Activated naive CD8-positive, alpha-beta T cell treated with anti-CD3 and anti-CD28 coated beads, Interleukin-2, amount 10 ng/mL, durations not matched to agents 7 days and 5 days (primary cell): Measurements from ENCODE around the gene ZMYND10. TPM values are rescaled to one million over a fixed set of nuclear protein-coding genes. Genes with fewer than 3 reads are reported as not detected.

Source experiments
- ATAC-seq: fragments of 150-1000 bp; cut with Tn5 transposase; one replicate; pipeline ENCODE4 v1.10.0; 2021; ENCODE audit warnings: low read depth, moderate library complexity
- POLR2A ChIA-PET: fragments of 350-600 bp; sonication (Branson Sonifier 250); formaldehyde crosslinking; loops from one replicate; lab custom pipeline; 2021; ENCODE audit warnings: antibody characterized with exemption; lab: Charles Lee
- DNase-seq: peaks from one replicate; pipeline ENCODE4 v3.0.0; 2021
- H3K27ac Mint-ChIP-seq: one replicate; pipeline ENCODE4 v1.8.0; 2022; ENCODE audit warnings: mild to moderate bottlenecking, mixed read lengths
- H3K27me3 Mint-ChIP-seq: one replicate; pipeline ENCODE4 v1.8.0; 2022; ENCODE audit warnings: mild to moderate bottlenecking, moderate library complexity, mixed read lengths
- H3K36me3 Mint-ChIP-seq: one replicate; pipeline ENCODE4 v1.8.0; 2021; ENCODE audit warnings: mild to moderate bottlenecking, mixed read lengths
- H3K4me1 Mint-ChIP-seq: one replicate; pipeline ENCODE4 v1.8.0; 2021; ENCODE audit warnings: mixed read lengths
- H3K4me3 Mint-ChIP-seq: one replicate; pipeline ENCODE4 v1.8.0; 2022; ENCODE audit warnings: mild to moderate bottlenecking, moderate library complexity, mixed read lengths
- H3K9me3 Mint-ChIP-seq: one replicate; pipeline ENCODE4 v1.8.0; 2021; ENCODE audit warnings: mixed read lengths
- total RNA-seq, 2 experiments: library from RNA; stranded (reverse); gene quantifications; one replicate each; pipeline ENCODE4 v1.2.3, GENCODE V29; 2021

ZMYND10 gene
- total RNA-seq, 2 experiments from 2014 or later = 2.2 to 2.7 TPM

DNA sequence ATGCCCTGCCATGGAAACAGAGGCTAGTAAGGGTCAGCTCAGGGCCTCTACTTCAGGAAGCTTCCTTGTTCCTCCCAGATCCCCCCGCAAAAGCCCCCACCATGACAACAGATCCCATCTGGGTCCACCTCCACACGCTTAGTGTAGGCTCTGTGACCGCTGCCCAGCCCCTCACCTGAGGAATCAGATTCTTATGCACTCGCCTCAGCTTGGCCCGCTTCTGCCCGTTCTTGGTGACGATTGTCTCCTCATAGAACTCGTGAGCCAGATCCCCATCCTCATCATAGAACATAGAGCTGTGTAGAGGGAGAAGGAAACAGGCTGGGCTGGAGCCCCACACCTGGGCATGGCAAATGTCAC, 19.4 kb downstream of the ZMYND10 start:
- no peak for ATAC-seq
- no peaks in the 10 kb centered on the region for H3K27me3 Mint-ChIP-seq
- H3K9me3 Mint-ChIP-seq = no peaks in the 10 kb centered on the region
- peaks cover 13% of the 10 kb centered on the region for H3K36me3 Mint-ChIP-seq
- peak overlapping the region; percentile 38 for H3K27ac Mint-ChIP-seq
- POLR2A ChIA-PET = interaction anchor here (1.2 kb wide), 1 partner anchor 30 kb away, joined by 3 read pairs; no protein-coding TSS in a partner anchor
- H3K4me1 Mint-ChIP-seq = peaks cover 23% of the 10 kb centered on the region
- DNase-seq = no peak
- H3K4me3 Mint-ChIP-seq = no peak overlapping the region

DNA sequence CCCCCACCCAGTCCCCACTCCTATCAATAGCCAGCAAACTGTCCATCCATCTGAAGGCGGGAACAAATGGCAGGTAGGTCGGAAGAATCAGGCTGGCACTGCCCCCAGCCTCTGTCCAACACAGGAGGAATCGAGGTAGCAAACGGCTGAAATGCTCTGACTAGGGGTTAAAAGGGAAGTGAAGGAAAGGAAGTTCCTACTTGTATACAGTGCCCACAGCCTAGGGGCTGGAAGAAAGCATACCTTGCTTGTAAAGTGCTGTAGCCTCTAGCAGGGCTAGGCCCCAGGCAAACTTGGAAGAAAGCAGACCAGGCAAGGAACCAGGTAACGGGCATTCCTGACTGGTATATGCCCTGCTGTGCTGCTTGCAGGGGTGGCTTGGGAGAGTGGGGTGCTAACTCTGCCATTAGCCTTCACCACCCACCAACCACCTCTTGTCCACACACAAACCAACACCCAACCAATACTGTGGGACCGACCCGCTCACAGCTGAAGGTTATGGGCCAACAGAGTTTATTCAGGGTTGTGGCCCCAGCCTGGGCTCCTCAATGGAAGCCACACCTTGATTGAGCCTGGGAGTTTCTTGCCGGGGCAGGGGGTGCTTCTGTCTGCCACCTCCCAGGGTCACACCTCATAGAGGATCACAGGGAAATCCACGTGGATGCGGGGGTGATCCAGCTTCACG, 19.9 kb downstream of the ZMYND10 start:
- Mint-ChIP-seq H3K9me3 (no peaks in the 10 kb centered on the region), H3K27ac (no peak overlapping the region), H3K36me3 (peaks cover 9% of the 10 kb centered on the region), H3K4me3 (no peak overlapping the region), H3K4me1 (peaks cover 23% of the 10 kb centered on the region), H3K27me3 (no peaks in the 10 kb centered on the region)
- ATAC-seq (no peak), DNase-seq (no peak)
- POLR2A ChIA-PET = interaction anchor here (1.2 kb wide), 2 partner anchors 8 to 29 kb away, joined by 3 to 4 read pairs; no protein-coding TSS in a partner anchor

DNA sequence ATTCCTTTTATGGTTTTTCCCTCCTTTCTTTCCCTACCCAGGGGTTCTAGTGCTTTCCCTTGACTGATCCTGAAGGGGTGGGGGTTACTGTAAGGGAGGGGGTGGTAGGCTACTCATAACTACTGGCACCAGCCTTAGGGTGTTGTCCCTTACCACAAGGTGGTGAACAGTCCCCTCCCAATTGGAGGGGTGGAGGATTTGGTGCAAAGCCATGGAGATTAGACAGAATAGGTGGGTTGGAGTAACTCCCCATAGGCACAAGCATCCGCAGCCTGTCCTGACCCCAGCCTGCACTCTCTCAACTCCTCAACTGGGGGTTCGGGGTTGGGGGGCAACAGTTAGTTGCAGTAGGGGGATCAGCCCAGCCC, 20.4 kb downstream of the ZMYND10 start:
- POLR2A ChIA-PET = interaction anchor here (0.7 to 1.8 kb wide), 4 partner anchors 9 to 236 kb away, joined by 4 to 10 read pairs (median 6); partner anchors contain the start of genes HYAL3 and NAA80
- ATAC-seq (no peak), DNase-seq (no peak)
- H3K27me3 Mint-ChIP-seq = no peaks in the 10 kb centered on the region
- H3K36me3 Mint-ChIP-seq = peaks cover 5% of the 10 kb centered on the region
- H3K4me1 Mint-ChIP-seq = peaks cover 22% of the 10 kb centered on the region
- H3K4me3 Mint-ChIP-seq = no peak overlapping the region
- no peak overlapping the region for H3K27ac Mint-ChIP-seq
- no peaks in the 10 kb centered on the region for H3K9me3 Mint-ChIP-seq

DNA sequence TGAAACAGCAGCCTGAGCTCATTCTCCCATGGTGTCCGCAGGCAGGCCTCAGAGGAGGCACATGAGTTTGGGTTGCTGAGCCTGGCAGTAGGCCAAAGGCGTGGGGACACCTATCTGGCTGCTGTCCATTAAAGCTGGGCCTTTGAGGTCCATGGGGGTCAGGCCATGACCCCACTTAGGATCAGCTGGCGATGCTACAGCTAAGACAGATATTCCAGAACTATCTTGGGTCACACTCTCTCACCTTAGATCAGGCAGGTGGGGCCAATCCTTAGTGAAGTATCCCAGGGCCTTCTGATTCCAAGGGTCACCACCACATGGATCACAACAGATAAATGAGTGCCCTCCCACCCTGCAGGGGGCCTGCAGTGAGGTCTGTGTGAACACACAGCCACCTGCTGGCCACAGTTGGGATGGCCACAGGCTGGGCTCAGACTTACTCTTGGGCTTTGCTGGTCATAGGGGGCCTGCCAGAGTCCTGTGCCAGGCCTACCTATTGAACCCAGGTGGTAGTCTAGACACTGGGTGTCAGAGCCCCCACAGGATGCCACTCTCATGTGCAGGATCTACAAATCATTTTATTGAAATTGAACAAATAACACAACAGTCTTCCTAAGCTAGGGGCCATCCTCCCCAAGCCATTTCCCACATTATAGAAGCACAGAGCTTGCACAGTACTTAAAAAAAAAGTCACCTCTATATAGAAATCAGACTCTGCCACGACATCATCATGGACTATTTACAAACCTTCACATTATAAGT, 21.0 kb downstream of the ZMYND10 start:
- POLR2A ChIA-PET = interaction anchor here (0.7 to 1.8 kb wide), 6 partner anchors 9 to 235 kb away, joined by 3 to 10 read pairs (median 4); partner anchors contain the start of genes HYAL3, IFRD2, NAA80 and RASSF1
- H3K36me3 Mint-ChIP-seq = peaks cover under 1% of the 10 kb centered on the region
- H3K9me3 Mint-ChIP-seq = no peaks in the 10 kb centered on the region
- H3K4me3 Mint-ChIP-seq = no peak overlapping the region
- DNase-seq (peak; percentile 78), ATAC-seq (peak; percentile 20)
- peak overlapping the region; percentile 45 for H3K27ac Mint-ChIP-seq
- H3K27me3 Mint-ChIP-seq = no peaks in the 10 kb centered on the region
- peaks cover 24% of the 10 kb centered on the region for H3K4me1 Mint-ChIP-seq

DNA sequence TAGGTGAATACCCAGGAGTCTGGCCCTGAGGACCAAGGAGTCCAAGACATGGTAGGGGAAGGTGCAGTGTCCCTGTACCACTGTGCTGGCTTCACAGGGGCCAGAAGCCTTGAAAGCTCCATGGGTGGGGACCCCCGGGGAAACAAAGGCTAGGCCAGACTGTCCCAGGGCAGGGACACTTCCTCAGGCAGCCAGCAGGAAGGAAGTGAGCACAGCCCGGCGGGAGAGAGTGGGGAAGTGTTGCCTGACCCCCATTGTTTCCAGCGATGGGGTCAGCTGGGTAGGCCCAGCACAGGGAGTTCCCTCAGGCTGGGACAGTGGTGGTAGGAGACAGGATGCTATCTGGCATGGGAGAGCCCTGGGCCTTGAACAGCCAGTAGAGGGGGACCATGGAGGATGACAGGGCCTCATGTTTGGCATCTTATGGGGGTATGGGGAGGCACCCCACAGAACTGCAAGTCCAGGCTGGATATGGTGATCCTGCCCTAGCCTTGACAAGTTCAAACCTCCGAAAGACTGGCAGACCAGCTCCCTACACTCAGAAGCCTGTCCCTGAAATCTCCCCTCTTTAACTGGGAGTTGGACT, 21.8 kb downstream of the ZMYND10 start:
- Mint-ChIP-seq H3K4me1 (peaks cover 28% of the 10 kb centered on the region), H3K36me3 (peaks cover 3% of the 10 kb centered on the region), H3K4me3 (no peak overlapping the region), H3K9me3 (no peaks in the 10 kb centered on the region), H3K27me3 (no peaks in the 10 kb centered on the region), H3K27ac (peak overlapping the region; percentile 60)
- ATAC-seq (no peak), DNase-seq (no peak)
- POLR2A ChIA-PET = interaction anchor here (1.0 to 1.8 kb wide), 4 partner anchors 13 to 31 kb away, joined by 3 to 10 read pairs (median 5); partner anchors contain the start of genes HYAL3, IFRD2, NAA80 and RASSF1

DNA sequence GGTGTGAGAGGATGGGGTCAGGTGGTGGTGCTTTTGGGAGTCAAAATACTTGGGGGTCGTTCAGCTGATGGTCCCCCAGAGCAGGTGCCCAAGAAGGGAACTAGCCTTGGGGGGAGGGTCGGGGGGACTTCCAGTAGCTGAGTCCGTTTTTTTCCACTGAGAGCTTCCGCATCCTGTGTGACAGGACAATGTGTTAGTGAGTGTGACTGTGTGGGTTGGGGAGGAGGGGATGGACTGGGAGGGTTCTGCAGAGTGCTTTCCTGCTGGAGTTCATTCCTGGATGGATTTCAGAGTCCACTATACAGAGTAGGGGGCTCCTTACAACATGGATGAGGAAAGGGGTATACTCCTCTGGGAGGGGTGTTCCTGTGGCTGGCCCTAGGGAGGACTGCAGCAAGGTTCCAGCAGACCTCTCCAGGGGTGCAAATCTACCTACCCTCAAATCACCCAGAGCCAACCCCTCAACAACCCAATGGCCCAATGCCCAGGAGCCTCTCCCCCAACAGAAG, 22.4 kb downstream of the ZMYND10 start:
- no peak overlapping the region for H3K4me3 Mint-ChIP-seq
- no peak for DNase-seq
- POLR2A ChIA-PET = interaction anchor here (0.7 to 3.2 kb wide), 2 partner anchors 14 to 48 kb away, joined by 3 to 26 read pairs; no protein-coding TSS in a partner anchor

DNA sequence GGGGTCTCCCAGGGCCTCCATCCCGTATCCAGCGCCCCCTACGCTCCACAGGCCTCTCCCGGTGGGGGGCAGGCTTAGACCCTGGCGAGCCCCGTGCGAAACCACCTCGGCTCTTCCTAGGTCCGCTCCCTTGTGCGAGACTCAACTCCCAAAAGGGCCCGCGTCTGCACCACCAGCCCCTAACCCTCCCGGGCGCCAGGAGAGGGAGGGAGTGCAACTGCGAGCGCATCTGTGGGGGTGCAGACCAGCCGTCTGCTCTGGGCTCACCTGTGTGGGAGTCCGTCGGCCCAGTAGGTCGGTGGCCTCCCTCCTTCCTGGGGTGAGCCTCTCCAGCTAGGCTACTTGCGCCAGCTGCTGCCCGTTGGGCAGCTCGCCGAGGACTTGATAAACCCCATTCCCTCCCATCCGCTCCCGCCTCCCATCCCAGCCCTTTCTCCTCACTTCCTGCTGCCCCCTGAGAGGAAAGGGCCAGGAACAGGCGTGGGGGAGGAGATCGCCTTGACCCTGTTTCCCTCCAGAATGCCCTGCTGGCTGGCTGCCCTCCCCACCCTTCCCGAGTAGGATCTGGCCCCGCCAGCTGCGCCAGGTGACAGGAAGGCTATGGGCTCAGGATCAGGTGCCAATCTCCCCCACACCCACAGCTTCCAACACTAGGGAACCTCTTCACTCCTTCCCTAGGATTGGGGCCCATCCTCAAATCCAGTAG, 23.0 kb downstream of the ZMYND10 start, which contains the start of gene HYAL2:
Gene HYAL2 (minus strand): TSS at position 360 of the 706 bp plus-strand sequence. CDS start 2,256 bp downstream, outside the sequence.
- POLR2A ChIA-PET = interaction anchor here (0.7 to 3.2 kb wide), 4 partner anchors 15 to 76 kb away, joined by 3 to 26 read pairs (median 6); partner anchors contain the start of genes HYAL3 and NAA80

More for the DNA sequence above, 22.4 kb downstream of the ZMYND10 start:
- no peak for ATAC-seq
- H3K9me3 Mint-ChIP-seq = no peaks in the 10 kb centered on the region
- H3K27me3 Mint-ChIP-seq = no peaks in the 10 kb centered on the region
- H3K27ac Mint-ChIP-seq = peak overlapping the region; percentile 60
- H3K4me1 Mint-ChIP-seq = peaks cover 25% of the 10 kb centered on the region
- H3K36me3 Mint-ChIP-seq = peaks cover 3% of the 10 kb centered on the region

DNA sequence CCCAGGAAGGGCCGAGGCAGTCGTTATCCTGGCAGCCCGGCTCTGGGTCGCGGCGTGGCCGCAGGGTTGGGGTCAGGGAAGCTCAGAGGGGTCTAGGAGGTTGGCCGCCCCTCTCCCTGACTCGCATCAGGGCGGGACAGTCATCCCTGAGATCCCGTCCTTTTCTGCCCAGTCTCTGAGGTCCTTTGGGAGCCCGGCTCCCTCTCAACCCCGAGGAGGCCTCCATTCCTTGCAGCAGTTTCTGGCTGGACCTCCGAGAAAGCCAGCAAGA, 23.5 kb downstream of the ZMYND10 start:
- DNase-seq = no peak
- Mint-ChIP-seq H3K27me3 (no peaks in the 10 kb centered on the region), H3K4me3 (peak overlapping the region; percentile 82), H3K4me1 (peaks cover 22% of the 10 kb centered on the region), H3K36me3 (peaks cover 3% of the 10 kb centered on the region), H3K27ac (no peak overlapping the region), H3K9me3 (no peaks in the 10 kb centered on the region)
- no peak for ATAC-seq
- POLR2A ChIA-PET = interaction anchor here (0.7 to 3.2 kb wide), 5 partner anchors 16 to 76 kb away, joined by 3 to 26 read pairs (median 3); partner anchors contain the start of genes HYAL3, NAA80, NPRL2 and RASSF1

More for the DNA sequence above, 23.0 kb downstream of the ZMYND10 start, which contains the start of gene HYAL2:
- Mint-ChIP-seq H3K4me1 (peaks cover 23% of the 10 kb centered on the region), H3K27ac (peak within 1 kb of the TSS; percentile 93), H3K4me3 (peak within 1 kb of the TSS; percentile 82), H3K9me3 (no peaks in the 10 kb centered on the region), H3K36me3 (peaks cover 3% of the 10 kb centered on the region), H3K27me3 (no peaks in the 10 kb centered on the region)
- ATAC-seq (no peak), DNase-seq (no peak)

DNA sequence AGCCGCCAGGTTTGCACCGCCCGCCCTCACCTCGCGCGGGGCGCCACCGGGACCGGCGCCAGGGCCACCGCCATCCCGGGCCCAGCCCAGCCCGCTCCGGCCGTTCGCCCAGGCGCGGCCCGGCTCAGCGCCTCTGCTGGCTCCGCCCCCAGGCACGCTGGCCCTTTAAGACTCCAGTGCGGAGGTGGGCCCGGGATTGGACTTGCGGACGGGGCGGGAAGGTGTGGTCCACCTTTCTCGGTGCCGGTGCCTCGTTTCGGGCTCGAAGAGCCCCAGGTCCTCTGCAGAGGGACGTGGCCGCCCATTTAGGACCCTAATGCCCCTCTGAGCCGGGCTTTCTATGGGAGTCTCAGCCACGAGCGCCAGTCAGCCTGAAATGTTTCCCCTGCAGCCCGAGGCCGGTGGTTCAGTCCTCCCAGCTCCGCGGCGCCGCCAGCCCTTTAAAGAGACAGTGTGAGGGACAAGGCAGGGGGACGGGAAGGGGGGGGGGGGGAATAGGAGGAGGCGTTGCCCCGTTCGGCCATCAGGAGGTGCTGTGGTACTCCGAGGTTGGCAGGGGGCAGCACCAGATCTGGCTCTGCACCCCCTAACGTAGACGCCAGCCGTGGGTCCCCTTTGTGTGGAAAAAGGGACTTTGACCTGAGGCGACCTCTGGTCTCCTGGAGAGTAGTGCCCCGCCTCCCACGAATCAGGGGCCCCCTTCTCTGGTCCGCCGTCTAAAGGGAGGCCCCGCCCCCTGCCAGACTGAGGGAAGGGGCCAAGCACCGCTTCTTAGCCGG, 24.0 kb downstream of the ZMYND10 start:
- no peaks in the 10 kb centered on the region for H3K9me3 Mint-ChIP-seq
- H3K4me1 Mint-ChIP-seq = peaks cover 23% of the 10 kb centered on the region
- H3K27ac Mint-ChIP-seq = peak overlapping the region; percentile 93
- POLR2A ChIA-PET = interaction anchor here (0.7 to 3.2 kb wide), 5 partner anchors 16 to 75 kb away, joined by 3 to 26 read pairs (median 3); partner anchors contain the start of genes HYAL3, NAA80, NPRL2 and RASSF1
- peak overlapping the region; percentile 82 for H3K4me3 Mint-ChIP-seq
- ATAC-seq (peak; percentile 75), DNase-seq (peak; percentile 91)
- H3K27me3 Mint-ChIP-seq = no peaks in the 10 kb centered on the region
- peaks cover 3% of the 10 kb centered on the region for H3K36me3 Mint-ChIP-seq

DNA sequence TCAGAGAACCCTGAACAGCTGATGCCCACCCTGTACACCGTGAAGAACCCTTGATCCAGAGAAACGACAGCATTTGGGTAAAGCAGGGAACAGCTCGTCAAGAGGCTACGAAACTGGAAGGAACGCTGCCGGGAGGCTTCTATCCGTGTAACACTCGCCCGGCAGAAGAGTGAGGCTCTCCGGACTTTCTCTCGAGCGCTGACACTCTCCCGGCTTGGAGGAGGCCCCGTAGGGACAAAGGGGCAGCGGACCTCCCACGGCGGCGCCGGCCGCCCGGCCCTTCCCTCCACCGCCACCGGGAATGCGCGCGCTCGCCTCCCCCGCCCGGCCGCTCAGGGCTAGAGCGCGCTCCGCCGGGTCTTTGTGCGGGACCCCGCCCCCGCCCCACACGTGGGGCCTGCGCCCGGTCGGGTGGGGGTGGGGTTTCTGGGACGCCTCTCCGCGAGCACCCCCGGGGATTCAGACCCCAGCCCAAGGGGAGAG, 24.6 kb downstream of the ZMYND10 start:
- no peaks in the 10 kb centered on the region for H3K9me3 Mint-ChIP-seq
- POLR2A ChIA-PET = interaction anchor here (1.0 to 3.2 kb wide), 8 partner anchors 17 to 87 kb away, joined by 3 to 26 read pairs (median 3); partner anchors contain the start of genes CYB561D2, HYAL3, NAA80 and NPRL2
- peak overlapping the region; percentile 76 for H3K27ac Mint-ChIP-seq
- DNase-seq (no peak), ATAC-seq (peak; percentile 43)
- peak overlapping the region; percentile 90 for H3K4me3 Mint-ChIP-seq
- H3K27me3 Mint-ChIP-seq = no peaks in the 10 kb centered on the region
- peaks cover 6% of the 10 kb centered on the region for H3K36me3 Mint-ChIP-seq
- H3K4me1 Mint-ChIP-seq = peaks cover 25% of the 10 kb centered on the region

DNA sequence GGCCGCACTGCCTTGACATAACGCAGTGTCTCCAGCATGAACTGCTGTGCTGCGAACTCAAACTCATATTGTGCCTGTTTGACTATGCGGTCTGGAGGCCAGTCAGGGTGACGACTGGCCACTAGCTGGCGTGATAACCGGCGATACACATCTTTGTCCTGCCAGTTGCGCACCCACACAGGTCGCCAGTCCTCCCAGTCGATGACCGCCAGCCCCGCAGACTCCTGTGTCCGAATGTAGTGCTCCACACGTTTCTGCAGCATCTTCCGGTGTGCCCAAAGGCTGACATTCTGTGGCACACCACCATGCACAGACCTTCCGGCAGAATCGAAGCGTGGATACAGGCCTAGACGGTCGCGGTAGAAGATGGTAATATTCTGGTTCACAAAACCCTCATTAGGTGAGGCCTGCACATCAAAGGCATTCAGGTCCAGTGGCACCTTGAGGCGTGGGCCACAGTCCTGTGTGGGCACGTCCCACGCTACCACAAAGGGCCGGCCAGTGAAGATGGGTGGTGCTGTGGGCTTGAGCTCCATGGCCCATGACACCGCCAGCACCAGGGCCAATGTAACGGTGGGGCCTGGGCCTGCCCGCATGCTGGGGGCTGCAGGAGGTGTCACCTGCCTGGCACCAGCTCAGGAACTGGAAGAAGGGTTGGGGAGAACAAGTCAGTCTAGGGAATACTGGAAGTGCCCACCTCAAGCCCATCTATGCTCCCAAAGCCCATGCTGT, 25.5 kb downstream of the ZMYND10 start:
- DNase-seq (no peak), ATAC-seq (no peak)
- H3K27me3 Mint-ChIP-seq = no peaks in the 10 kb centered on the region
- peak overlapping the region; percentile 76 for H3K27ac Mint-ChIP-seq
- no peaks in the 10 kb centered on the region for H3K9me3 Mint-ChIP-seq
- peak overlapping the region; percentile 90 for H3K4me3 Mint-ChIP-seq
- H3K36me3 Mint-ChIP-seq = peaks cover 6% of the 10 kb centered on the region
- peaks cover 28% of the 10 kb centered on the region for H3K4me1 Mint-ChIP-seq
- POLR2A ChIA-PET = interaction anchor here (1.0 to 3.2 kb wide), 5 partner anchors 17 to 86 kb away, joined by 3 to 26 read pairs (median 3); partner anchors contain the start of genes CYB561D2, HYAL3, NAA80 and NPRL2
